DND-41 (cell line): ENCODE data around the gene ERC2.

Experiments
- CTCF ChIP-seq: IDR thresholded peaks from 2 replicates; pipeline ENCODE4 v1.5.1; 2012; ENCODE audit warnings: borderline replicate concordance, low read length, moderate library complexity, mild to moderate bottlenecking; ENCODE audit not compliant: poor library complexity, severe bottlenecking; ENCODE audit errors: extremely low read depth
- EZH2 ChIP-seq: IDR thresholded peaks from 3 replicates; pipeline ENCODE4 v1.6.1; 2012; ENCODE audit warnings: borderline replicate concordance, low read depth, mild to moderate bottlenecking, moderate library complexity, low read length, inconsistent platforms; ENCODE audit not compliant: severe bottlenecking

GRCh38 chr3:55540579-55540978 lies 927.7 kb downstream of the ERC2 start:
- no peak for TF ChIP-seq CTCF
- no peak for TF ChIP-seq EZH2
